Left lung (tissue), 10 donors: ENCODE measurements around the gene DIP2C. TPM values are rescaled to one million over a fixed set of nuclear protein-coding genes. Genes with fewer than 3 reads are reported as not detected.
"Not testable (repeated sequence)": the region's sequence is repeated elsewhere in the genome, so short reads cannot be mapped to it uniquely, and the experiment has no call there.

ENCODE experiments used
- ATAC-seq: fragments of 200-7000 bp; cut with Tn5 transposase; one replicate; pipeline ENCODE4 v1.9.1; 2020; ENCODE audit warnings: moderate library complexity
- DNase-seq, 4 donors: peaks; one replicate each; pipeline ENCODE4 v3.0.0-alpha.2; 2013 to 2020
- H3K27ac ChIP-seq, 2 donors: fragments of 200-600 bp; sonication (generic) in 1 of 2; one replicate each; pipeline versions ENCODE4 v1.5.0 to v1.8.0; 2020 to 2021
- H3K27me3 ChIP-seq, 2 donors: fragments of 200-600 bp; sonication (generic) in 1 of 2; one replicate each; pipeline versions ENCODE4 v1.5.0 to v1.8.0; 2020 to 2021
- H3K36me3 ChIP-seq, 2 donors: fragments of 200-600 bp; sonication (generic) in 1 of 2; one replicate each; pipeline versions ENCODE4 v1.5.0 to v1.8.0; 2020 to 2021
- H3K4me1 ChIP-seq, 2 donors: fragments of 200-600 bp; one replicate each; pipeline ENCODE4 v1.8.0; 2021
- H3K4me3 ChIP-seq, 2 donors: fragments of 200-600 bp; sonication (generic) in 1 of 2; one replicate each; pipeline versions ENCODE4 v1.5.0 to v1.8.0; 2020 to 2021; ENCODE audit warnings: mild to moderate bottlenecking in 1 of 2
- H3K9me3 ChIP-seq, 2 donors: fragments of 200-600 bp; sonication (generic) in 1 of 2; one replicate each; pipeline versions ENCODE4 v1.5.0 to v1.8.0; 2020 to 2021
- CTCF ChIP-seq, 2 donors: fragments of 200-600 bp; sonication (generic) in 1 of 2; IDR thresholded peaks; one replicate each; pipeline versions ENCODE4 v1.5.0 to v1.8.0; 2021; ENCODE audit warnings: antibody characterized with exemption in 2 of 2
- intact Hi-C, 2 donors: fragments of 100-400 bp; cut with DNase I; formaldehyde crosslinking; loops; one replicate each; pipeline versions ENCODE4 v1.11.2 to v1.14.2; 2022
- polyA plus RNA-seq, 6 donors: library from polyadenylated mRNA; unstranded; fragments of 120-200 nt; gene quantifications; one replicate each; pipeline ENCODE4 v1.2.1, GENCODE V29; 2013; ENCODE audit not compliant: insufficient read length in 6 of 6
- total RNA-seq, 2 donors: library from RNA; stranded (reverse); fragmentation: NEBNext Ultra II Directional; extraction: Animal tissue kit (Norgen Biotek cat#: 25700); gene quantifications; one replicate each; pipeline ENCODE4 v1.2.1, GENCODE V29; 2021
- donor health status: DM: no; HTN: yes; CAD: no.
- donor health status: DM: no; HTN: no; CAD: no.

DIP2C gene
- total and polyA plus RNA-seq, 8 donors = 10.5 to 22.5 (median 19.5) TPM

GRCh38 chr10:371515-371914 is 318.0 kb downstream of the DIP2C start:
- H3K4me3 ChIP-seq = no peak overlapping the region
- no peak for DNase-seq
- ATAC-seq = no peak
- intact Hi-C loops = no loop called here
- no peak for TF ChIP-seq CTCF (IDR thresholded peaks at IDR 0.05)
- H3K27ac ChIP-seq = no peak overlapping the region
- no peaks in the 10 kb centered on the region for H3K27me3 ChIP-seq
- H3K36me3 ChIP-seq = peaks cover 0 to 27% of the 10 kb centered on the region in 2 donors
- no peaks in the 10 kb centered on the region for H3K9me3 ChIP-seq
- no peaks in the 10 kb centered on the region for H3K4me1 ChIP-seq

GRCh38 chr10:370449-370825 is 319.0 kb downstream of the DIP2C start:
- H3K4me3 ChIP-seq = no peak overlapping the region
- no peak for TF ChIP-seq CTCF (IDR thresholded peaks at IDR 0.05)
- no peak for DNase-seq
- intact Hi-C loops = no loop called here
- H3K9me3 ChIP-seq = no peaks in the 10 kb centered on the region
- no peaks in the 10 kb centered on the region for H3K4me1 ChIP-seq
- H3K27ac ChIP-seq = peak overlapping the region in 1 of 2 donors; percentile 6
- no peaks in the 10 kb centered on the region for H3K27me3 ChIP-seq
- H3K36me3 ChIP-seq = peaks cover 0 to 21% of the 10 kb centered on the region in 2 donors
- no peak for ATAC-seq

GRCh38 chr10:369684-370448 is 319.6 kb downstream of the DIP2C start:
- H3K4me3 ChIP-seq = no peak overlapping the region
- peak in 1 of 4 donors; percentile 10 for DNase-seq
- H3K9me3 ChIP-seq = no peaks in the 10 kb centered on the region
- H3K27ac ChIP-seq = peak overlapping the region in 1 of 2 donors; percentile 6
- H3K36me3 ChIP-seq = peaks cover 0 to 21% of the 10 kb centered on the region in 2 donors
- H3K27me3 ChIP-seq = no peaks in the 10 kb centered on the region
- intact Hi-C loops = no loop called here
- ATAC-seq = peak; percentile 44
- no peak for TF ChIP-seq CTCF (IDR thresholded peaks at IDR 0.05)
- no peaks in the 10 kb centered on the region for H3K4me1 ChIP-seq

GRCh38 chr10:369221-369683 is 320.2 kb downstream of the DIP2C start:
- H3K27ac ChIP-seq = no peak overlapping the region
- H3K36me3 ChIP-seq = peaks cover 0 to 26% of the 10 kb centered on the region in 2 donors
- ATAC-seq (no peak), DNase-seq (peak in 1 of 4 donors; percentile 70)
- H3K4me1 ChIP-seq = no peaks in the 10 kb centered on the region
- TF ChIP-seq CTCF (IDR thresholded peaks at IDR 0.05) = no peak
- H3K4me3 ChIP-seq = no peak overlapping the region
- no peaks in the 10 kb centered on the region for H3K27me3 ChIP-seq
- H3K9me3 ChIP-seq = no peaks in the 10 kb centered on the region
- intact Hi-C loops = no loop called here

- Histone ChIP-seq H3K36me3 (peaks cover 0 to 31% of the 10 kb centered on the region in 2 donors), H3K4me3 (no peak overlapping the region), H3K27ac (no peak overlapping the region), H3K27me3 (no peaks in the 10 kb centered on the region), H3K4me1 (no peaks in the 10 kb centered on the region), H3K9me3 (no peaks in the 10 kb centered on the region)
- ATAC-seq (no peak), DNase-seq (no peak)
- intact Hi-C loops = no loop called here
- TF ChIP-seq CTCF (IDR thresholded peaks at IDR 0.05) = no peak
These were observed 320.8 kb downstream of the DIP2C start for GRCh38 chr10:368579-369220.

- H3K4me3 ChIP-seq, H3K4me1 ChIP-seq, H3K9me3 ChIP-seq, intact Hi-C loops, H3K27me3 ChIP-seq, DNase-seq, H3K27ac ChIP-seq, ATAC-seq: not testable (repeated sequence)
- peaks cover 0 to 36% of the 10 kb centered on the region in 2 donors for H3K36me3 ChIP-seq
These were observed 321.4 kb downstream of the DIP2C start for GRCh38 chr10:368107-368506.
